RKO (cell line): Measurements from ENCODE around the gene DGKI.
"Not testable (repeated sequence)": the region's sequence is repeated elsewhere in the genome, so short reads cannot be mapped to it uniquely, and the experiment has no call there.

Experiments used
- DNase-seq: peaks from one replicate; pipeline ENCODE4 v3.0.0-alpha.2; 2016; ENCODE audit warnings: low spot score

DGKI gene

GRCh38 chr7:137469191-137469811 is 377.5 kb downstream of the DGKI start:
- DNase-seq, result no peak

- no peak for DNase-seq
These were observed 383.9 kb downstream of the DGKI start for GRCh38 chr7:137462847-137463246.

- DNase-seq, result peak; percentile 19
These were observed 384.6 kb downstream of the DGKI start for GRCh38 chr7:137462074-137462715.

GRCh38 chr7:137458399-137458798 is 388.4 kb downstream of the DGKI start:
- DNase-seq, result no peak

- no peak for DNase-seq
These were observed 392.0 kb downstream of the DGKI start for GRCh38 chr7:137454767-137455166.

- DNase-seq, result peak; percentile 74
These were observed 392.5 kb downstream of the DGKI start for GRCh38 chr7:137454246-137454724.

GRCh38 chr7:137453356-137453755 is 393.4 kb downstream of the DGKI start:
- DNase-seq, result no peak

GRCh38 chr7:137449016-137449415 is 397.8 kb downstream of the DGKI start:
- no peak for DNase-seq

GRCh38 chr7:137448572-137448971 is 398.2 kb downstream of the DGKI start:
- not testable (repeated sequence) for DNase-seq

- DNase-seq, result no peak
These were observed 400.7 kb downstream of the DGKI start for GRCh38 chr7:137446025-137446424.

- DNase-seq, result no peak
These were observed 401.5 kb downstream of the DGKI start for GRCh38 chr7:137445268-137445667.

- no peak for DNase-seq
These were observed 403.2 kb downstream of the DGKI start for GRCh38 chr7:137443616-137444015.

GRCh38 chr7:137441451-137441850 is 405.3 kb downstream of the DGKI start:
- DNase-seq, result no peak

- DNase-seq, result no peak
These were observed 406.6 kb downstream of the DGKI start for GRCh38 chr7:137439829-137440825.

- no peak for DNase-seq
These were observed 411.8 kb downstream of the DGKI start for GRCh38 chr7:137434946-137435345.

GRCh38 chr7:137434530-137434929 is 412.2 kb downstream of the DGKI start:
- DNase-seq, result no peak

GRCh38 chr7:137423321-137423720 is 423.5 kb downstream of the DGKI start:
- DNase-seq, result no peak

GRCh38 chr7:137421366-137421765 is 425.4 kb downstream of the DGKI start:
- DNase-seq, result no peak

- DNase-seq, result no peak
These were observed 427.9 kb downstream of the DGKI start for GRCh38 chr7:137418841-137419240.

GRCh38 chr7:137417464-137417863 is 429.3 kb downstream of the DGKI start:
- no peak for DNase-seq

GRCh38 chr7:137413901-137414300 is 432.9 kb downstream of the DGKI start:
- DNase-seq, result no peak

GRCh38 chr7:137411446-137411845 is 435.3 kb downstream of the DGKI start:
- no peak for DNase-seq

GRCh38 chr7:137408126-137408525 is 438.6 kb downstream of the DGKI start:
- DNase-seq, result no peak
